Medulla oblongata (tissue), 1 donor: ENCODE data around the gene WWOX.

ENCODE experiments used
- DNase-seq: peaks from one replicate; pipeline ENCODE4 v3.0.0-alpha.2; 2015; ENCODE audit errors: extremely low spot score

The WWOX gene

DNA sequence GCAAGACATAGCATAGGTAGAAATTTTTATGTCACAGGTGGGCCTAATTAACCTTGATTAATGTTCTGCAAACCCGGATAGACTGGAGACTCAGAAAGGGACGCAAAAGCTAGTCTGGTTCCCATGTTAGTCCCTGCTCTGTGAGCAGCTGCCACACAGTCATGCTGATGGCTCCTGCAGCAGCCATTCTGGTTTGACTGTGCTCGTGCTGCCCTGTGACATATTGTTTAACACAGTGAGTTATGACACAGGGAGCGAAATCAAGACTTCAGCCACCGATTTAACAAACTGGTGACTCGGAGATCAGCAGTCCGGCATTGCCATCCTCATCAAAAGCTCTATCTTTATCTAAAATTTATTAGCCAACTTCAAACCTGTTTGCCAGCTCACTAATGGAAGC lies 169.8 kb downstream of the WWOX start:
- DNase-seq, result no peak

DNA sequence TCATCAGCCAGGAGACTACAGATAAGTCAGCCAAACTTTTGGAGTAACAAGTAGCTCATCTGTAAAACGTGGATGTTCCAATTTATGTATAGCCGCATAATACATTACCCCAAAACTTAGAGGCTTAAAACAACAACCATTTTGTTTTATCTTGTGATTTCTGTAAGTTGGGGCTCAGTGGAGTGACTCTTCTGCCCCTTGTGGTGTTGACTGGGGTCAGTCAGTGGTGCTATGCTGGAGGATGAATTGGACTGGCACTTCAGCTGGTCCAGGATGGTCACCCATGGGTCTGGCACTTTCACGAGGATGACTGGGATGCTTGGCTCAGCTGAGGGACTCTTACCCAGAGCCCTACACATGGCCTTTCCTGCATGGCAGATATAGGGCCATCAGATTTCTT lies 172.5 kb downstream of the WWOX start:
- no peak for DNase-seq

DNA sequence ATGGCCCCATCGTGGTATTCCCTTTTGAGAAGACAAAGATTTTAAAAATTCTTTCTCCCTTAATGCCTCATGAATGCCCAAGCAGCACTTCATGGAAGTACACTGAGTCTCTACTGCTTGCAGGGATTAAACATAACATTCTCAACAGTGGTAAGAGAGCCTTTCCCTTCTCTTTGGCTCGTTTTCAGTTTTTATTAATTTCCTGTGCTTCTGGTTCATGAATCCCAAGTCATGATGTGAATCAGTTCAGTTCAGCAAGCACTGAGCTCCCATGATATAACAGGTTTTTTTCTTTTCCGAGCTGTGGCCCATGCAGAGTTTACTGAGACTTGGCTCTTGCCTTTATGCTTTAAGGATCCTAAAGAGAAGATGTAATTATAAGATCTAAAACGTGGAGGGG lies 175.3 kb downstream of the WWOX start:
- DNase-seq, result no peak

DNA sequence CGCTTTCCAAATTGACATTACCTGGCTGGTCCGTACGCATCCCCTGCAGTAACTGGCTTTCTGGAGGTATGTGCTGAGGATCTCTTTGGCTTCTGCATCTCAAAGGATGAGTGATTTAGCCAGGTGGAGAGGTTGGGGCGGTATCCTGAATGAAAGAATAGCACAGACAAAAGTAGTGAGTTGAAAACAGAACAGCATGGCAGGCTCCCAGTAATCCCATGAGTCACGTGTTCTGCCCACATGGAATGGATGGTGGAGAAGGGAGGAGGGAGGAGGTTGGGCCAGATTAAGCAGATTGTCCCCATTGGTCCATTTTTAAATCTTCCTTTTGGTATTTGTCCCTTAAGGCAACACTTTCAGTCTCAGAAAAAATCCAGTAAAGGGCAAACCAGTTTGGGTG lies 176.0 kb downstream of the WWOX start:
- DNase-seq, result no peak

DNA sequence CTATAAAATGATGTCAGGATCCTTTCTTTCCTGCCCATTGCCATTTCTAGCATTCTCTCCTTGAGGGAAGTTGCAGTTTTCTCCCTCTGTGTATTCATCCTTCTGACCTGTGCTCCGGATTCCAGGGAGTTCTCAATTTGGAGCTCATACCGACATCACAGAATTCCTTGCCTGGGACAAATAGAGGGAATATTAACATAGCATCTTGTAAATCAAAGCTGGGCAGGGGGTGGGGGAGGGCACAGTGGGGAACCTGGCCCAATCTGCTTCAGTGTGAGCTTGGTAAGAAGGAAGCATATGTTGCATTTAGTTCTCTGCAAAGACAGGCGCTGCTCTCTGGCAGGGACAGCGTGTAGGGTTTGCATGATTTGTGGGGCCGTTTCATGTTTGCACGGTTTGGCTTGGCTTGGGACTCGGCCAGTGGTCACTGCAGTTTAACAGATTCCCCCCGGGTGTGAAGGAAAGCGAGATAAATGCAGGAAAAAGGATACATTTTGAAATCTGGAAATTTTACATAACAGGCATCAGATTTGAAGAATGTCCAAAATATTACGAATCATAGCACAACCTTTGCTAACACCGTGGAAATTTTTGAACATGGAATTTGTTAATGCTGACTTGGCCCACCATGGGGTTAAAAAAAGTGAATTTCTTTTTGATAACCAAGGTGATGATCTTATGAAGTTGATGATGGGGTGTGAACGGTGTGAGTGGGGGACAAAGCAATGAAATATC lies 178.0 kb downstream of the WWOX start:
- no peak for DNase-seq

DNA sequence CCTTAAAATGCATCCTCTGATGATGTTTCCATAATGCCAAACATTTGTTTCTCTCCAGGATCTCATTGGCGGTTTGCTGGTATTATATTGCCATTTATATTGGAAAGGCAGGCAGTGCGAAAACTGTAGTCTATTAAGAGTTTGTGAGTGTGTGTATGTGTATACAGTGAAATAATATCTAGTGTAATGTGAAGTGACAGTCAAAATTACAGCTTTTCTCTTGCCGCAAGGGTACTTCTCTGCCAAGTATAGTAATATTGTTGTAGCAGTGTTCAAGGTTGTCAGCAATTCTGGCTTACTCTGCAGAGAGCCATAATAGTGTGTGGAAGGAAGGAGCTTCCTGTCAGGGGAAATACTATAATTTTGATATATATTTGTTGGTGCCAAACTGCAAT lies 178.6 kb downstream of the WWOX start:
- no peak for DNase-seq

DNA sequence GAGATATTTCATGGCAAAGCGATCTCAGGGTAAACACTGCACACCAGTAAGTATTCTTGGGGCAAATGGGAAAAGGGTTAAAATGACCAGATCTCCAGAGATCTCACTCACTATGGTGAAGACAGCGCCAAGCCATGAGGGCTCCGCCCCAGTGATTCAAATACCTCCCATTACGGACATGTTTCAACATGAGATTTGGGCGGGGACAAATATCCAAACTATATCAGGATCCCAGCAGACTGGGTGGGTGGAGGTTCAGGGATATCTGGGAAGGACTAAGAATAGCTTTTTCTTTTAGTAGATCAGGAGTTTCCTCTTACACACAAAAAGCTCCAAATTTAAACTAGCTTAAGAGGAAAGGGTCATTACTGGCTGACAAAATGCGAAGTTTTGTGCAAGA lies 181.7 kb downstream of the WWOX start:
- no peak for DNase-seq

DNA sequence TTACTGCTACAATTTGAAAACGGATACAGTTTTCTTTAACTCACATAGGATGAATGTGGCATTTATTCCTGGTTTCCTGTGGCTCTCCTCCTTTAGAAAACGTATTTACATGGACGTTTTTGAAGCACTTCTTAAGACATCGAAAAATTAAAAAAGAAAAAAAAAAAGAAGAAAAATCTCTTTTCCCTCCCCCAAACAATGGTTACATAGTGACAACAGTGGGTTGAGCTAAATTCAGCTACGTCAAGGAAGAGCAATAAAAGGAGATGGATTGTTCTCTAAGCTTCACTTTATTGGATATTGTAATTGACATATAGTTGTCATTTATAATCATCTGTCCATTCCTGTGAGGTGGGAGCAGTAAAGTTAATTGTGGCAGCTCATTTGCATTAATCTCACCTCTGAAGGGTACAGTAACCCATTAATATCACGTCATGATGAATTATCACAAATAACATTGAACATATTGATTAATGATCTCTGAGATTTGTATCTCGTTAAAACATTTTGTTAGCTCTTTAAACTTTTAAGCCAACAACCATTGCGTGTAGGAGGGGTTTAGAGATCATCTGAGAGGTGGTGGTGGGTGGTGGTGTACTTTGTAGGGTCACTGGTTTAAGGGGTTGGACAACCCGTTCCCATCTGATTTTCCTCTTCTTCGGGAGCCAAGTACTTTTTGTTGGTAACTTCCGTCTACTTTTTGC lies 184.2 kb downstream of the WWOX start:
- DNase-seq, result no peak

DNA sequence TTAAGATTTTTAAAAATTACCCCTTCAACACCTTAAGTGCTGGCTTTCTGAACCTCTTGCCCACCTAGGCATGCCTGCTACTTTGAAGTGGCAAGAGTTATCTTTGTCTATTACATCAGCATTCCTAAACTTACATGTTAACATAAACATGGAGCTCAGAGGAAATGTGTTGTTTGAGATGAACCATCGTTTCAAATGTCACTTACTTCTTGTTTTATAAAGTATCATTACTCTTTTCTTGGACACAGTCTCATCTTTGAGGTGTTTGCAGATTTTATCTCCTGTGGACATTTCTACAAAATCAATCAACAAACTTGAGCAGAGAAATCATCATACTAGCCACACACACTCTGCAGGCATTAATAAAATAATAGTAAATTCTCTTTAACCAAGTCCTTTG lies 184.9 kb downstream of the WWOX start:
- no peak for DNase-seq

DNA sequence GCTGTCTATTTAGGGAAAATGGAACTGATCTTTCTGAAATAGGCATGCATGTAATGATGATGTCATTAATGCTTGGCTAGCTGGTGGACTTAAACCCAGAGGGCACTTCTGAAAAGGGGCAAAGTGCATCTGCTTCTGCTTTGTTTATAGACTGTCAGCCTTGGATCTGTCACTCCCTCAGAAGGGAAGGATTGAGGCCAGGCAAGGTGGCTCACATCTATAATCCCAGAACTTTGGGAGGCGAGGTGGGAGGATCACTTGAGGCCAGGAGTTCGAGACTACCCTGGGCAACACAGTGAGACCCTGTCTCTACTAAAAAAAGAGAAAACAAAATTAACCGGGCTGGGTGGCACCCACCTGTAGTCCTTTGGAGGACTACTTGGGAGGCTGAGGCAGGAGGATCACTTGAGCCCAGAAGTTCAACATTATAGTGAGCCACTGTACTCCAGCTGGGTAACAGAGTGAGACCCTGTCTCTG lies 185.5 kb downstream of the WWOX start:
- DNase-seq, result no peak

- DNase-seq, result no peak
These were observed 186.0 kb downstream of the WWOX start for GRCh38 chr16:78285437-78285922.

- no peak for DNase-seq
These were observed 186.6 kb downstream of the WWOX start for GRCh38 chr16:78286065-78286464.

- peak; percentile 48 for DNase-seq
These were observed 189.4 kb downstream of the WWOX start for GRCh38 chr16:78288888-78289287.

- no peak for DNase-seq
These were observed 189.9 kb downstream of the WWOX start for GRCh38 chr16:78289373-78289772.

DNA sequence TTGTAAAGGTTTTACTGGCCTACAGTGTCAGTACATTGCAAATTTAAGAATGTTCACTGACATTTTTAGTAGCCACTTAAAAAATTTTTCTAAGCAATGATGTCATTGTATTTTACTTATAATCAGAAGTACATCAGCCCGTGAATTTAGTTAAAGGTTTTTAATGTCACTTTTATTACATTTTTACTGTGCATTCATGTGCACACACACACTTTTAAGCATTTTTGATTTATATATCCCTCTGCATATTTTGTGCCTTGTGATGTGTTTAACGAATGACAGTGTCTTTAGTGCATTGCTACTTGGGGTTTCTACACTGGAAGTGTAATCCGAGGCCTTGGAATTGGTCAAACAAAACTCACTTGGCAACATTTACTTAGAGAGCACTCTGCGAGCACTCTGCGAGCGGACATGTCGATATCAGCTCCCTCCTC lies 190.4 kb downstream of the WWOX start:
- no peak for DNase-seq

- no peak for DNase-seq
These were observed 190.9 kb downstream of the WWOX start for GRCh38 chr16:78290395-78290794.

DNA sequence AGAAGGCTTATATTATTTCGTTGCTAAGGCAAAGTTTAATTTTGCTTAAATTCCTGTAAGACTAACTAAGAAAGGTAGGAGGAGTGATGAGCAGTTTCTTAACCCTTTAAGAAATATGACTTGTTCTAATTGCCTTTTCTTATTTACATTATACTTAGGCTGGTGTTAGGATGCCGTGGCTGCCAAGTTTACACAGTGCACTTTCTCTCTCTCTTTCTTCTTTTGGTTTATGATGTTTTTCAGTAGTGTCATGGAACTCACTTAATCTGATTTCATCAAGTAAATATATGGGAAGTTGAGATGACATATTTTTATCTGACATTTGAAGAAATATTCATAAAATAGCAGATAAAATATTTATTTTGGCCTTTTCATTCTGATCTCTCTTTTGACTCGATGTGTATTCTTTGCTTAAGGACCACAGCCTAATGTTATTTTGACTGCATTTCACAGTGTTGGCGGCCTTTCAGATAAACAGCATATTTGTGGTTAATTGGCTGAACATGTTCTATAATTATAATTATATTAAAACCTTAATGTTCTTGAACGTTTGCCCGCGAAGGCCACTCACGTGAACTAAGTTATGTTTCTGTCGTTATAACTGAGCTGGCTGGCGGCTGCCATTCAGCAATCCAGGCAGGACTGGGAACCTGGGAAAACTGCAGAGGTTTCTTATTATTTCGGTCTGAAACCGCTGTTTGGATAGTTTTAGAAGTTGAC lies 191.6 kb downstream of the WWOX start:
- DNase-seq, result no peak

DNA sequence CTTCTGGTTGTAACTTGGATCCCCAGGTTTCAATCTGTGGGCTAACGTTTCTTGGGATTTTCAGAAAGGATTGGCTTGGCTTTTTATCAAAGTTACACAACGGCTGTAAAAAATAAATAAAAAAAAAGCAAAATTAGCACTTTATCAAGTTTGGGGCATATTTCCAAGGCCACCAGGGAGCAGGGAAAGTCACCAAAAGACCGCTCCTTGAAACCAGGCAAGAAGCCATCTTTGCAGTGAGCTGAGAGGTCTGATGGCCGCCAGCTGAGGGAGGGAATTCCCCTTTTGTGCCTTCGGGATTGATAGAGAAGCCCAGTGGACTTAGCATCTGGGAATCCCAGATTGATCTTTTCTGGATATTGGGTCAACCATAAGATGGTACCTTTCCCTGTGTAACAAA lies 192.2 kb downstream of the WWOX start:
- DNase-seq, result no peak

GRCh38 chr16:78292086-78292843 lies 192.8 kb downstream of the WWOX start:
- no peak for DNase-seq

DNA sequence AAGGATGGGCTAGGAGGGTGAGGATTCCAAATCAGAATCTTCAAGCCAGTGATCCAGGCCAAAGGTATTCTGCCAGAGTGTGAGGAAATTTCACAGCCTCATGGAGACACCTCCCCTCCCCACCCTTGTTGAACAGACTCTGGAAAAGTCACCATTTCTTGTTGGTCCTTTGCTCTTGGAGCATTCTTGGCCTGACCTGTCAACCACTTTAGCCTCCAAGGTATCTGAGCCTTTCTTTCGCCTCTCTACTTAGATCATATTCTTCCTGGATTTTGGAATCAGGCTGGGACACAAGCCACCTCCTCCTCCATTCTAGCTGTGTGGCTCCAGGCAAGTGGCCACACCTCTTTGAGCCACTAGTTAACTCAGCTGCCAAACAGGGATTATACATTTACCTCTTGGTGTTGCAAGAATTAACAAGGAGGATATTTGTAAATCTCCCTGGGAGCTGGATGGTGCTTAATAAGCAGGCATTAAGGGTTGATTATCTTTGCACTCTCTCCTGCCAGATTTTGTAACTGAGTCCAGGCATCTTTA lies 193.5 kb downstream of the WWOX start:
- no peak for DNase-seq

GRCh38 chr16:78294538-78295225 lies 195.2 kb downstream of the WWOX start:
- no peak for DNase-seq
